Mucosa of descending colon (tissue), 3 donors: ENCODE data around the gene RBBP6. TPM values are rescaled to one million over a fixed set of nuclear protein-coding genes. Genes with fewer than 3 reads are reported as not detected.

Source experiments
- ATAC-seq: fragments of 200-7000 bp; cut with Tn5 transposase; one replicate; pipeline ENCODE4 v1.9.1; 2020; ENCODE audit warnings: mild to moderate bottlenecking, moderate library complexity
- DNase-seq, 3 donors: peaks; one replicate each; pipeline ENCODE4 v3.0.0-alpha.2; 2020
- H3K36me3 ChIP-seq: fragments of 200-600 bp; one replicate; pipeline ENCODE4 v1.8.0; 2021; ENCODE audit warnings: low read depth, mild to moderate bottlenecking
- H3K4me1 ChIP-seq: fragments of 200-600 bp; one replicate; pipeline ENCODE4 v1.8.0; 2021; ENCODE audit warnings: low read depth, mild to moderate bottlenecking
- H3K4me3 ChIP-seq: fragments of 200-600 bp; one replicate; pipeline ENCODE4 v1.8.0; 2021; ENCODE audit warnings: mild to moderate bottlenecking
- H3K9me3 ChIP-seq: fragments of 200-600 bp; one replicate; pipeline ENCODE4 v1.8.0; 2021; ENCODE audit warnings: mild to moderate bottlenecking
- CTCF ChIP-seq: fragments of 200-600 bp; IDR thresholded peaks from one replicate; pipeline ENCODE4 v1.8.0; 2022; ENCODE audit warnings: antibody characterized with exemption, mild to moderate bottlenecking
- intact Hi-C, 2 donors: fragments of 100-400 bp; cut with DNase I in 1 of 2; cut with micrococcal nuclease in 1 of 2; formaldehyde crosslinking; loops; one replicate each; pipeline versions ENCODE4 v1.11.0 to v1.11.1; 2022; cut with DNase I, micrococcal nuclease
- total RNA-seq, 3 donors: library from RNA; stranded (reverse); fragmentation: NEBNext Ultra II Directional in 2 of 3; extraction: Animal tissue kit (Norgen Biotek cat#: 25700) in 2 of 3; gene quantifications; one replicate each; pipeline versions ENCODE4 v1.2.1 to v1.2.4, GENCODE V29; 2021 to 2023
- donor health status: DM: no; HTN: no; CAD: no; lungs with moderate emphysema.
- donor health status: DM: no; HTN: no; CAD: no.
- donor health status: DM: no; HTN: yes; CAD: no.

The RBBP6 gene
- total RNA-seq, 3 donors from 2014 or later: 36.3 to 61.5 (median 37.4) TPM

- Histone ChIP-seq H3K9me3 (no peaks in the 10 kb centered on the region), H3K4me3 (no peak overlapping the region), H3K4me1 (no peaks in the 10 kb centered on the region), H3K36me3 (no peaks in the 10 kb centered on the region)
- ATAC-seq (no peak), DNase-seq (no peak)
- TF ChIP-seq CTCF: no peak
- intact Hi-C loops: no loop called here
Measured at GRCh38 chr16:24535827-24536226, 3.5 kb upstream of the RBBP6 start.

- DNase-seq: no peak
- Histone ChIP-seq H3K4me1 (no peaks in the 10 kb centered on the region), H3K9me3 (no peaks in the 10 kb centered on the region), H3K4me3 (no peak overlapping the region), H3K36me3 (no peaks in the 10 kb centered on the region)
- intact Hi-C loops: no loop called here
- ATAC-seq: no peak
- no peak for TF ChIP-seq CTCF
Measured at GRCh38 chr16:24536671-24537070, 2.7 kb upstream of the RBBP6 start.

GRCh38 chr16:24537474-24538337 lies 1.7 kb upstream of the RBBP6 start:
- Histone ChIP-seq H3K4me1 (no peaks in the 10 kb centered on the region), H3K36me3 (no peaks in the 10 kb centered on the region), H3K9me3 (no peaks in the 10 kb centered on the region), H3K4me3 (no peak overlapping the region)
- no peak for ATAC-seq
- no peak for TF ChIP-seq CTCF
- DNase-seq: no peak
- intact Hi-C loops: no loop called here

- ATAC-seq (peak; percentile 62), DNase-seq (no peak)
- no peak for TF ChIP-seq CTCF
- Histone ChIP-seq H3K4me1 (peaks cover 6% of the 10 kb centered on the region), H3K36me3 (no peaks in the 10 kb centered on the region), H3K4me3 (peak overlapping the region; percentile 95), H3K9me3 (no peaks in the 10 kb centered on the region)
- intact Hi-C loops: no loop called here
Measured at GRCh38 chr16:24538756-24539294, 541 bp upstream of the RBBP6 start.

GRCh38 chr16:24539850-24540601 lies 660 bp downstream of the RBBP6 start:
- peak overlapping the region; percentile 95 for H3K4me3 ChIP-seq
- ATAC-seq (peak; percentile 70), DNase-seq (peak; percentile 63 to 81 (median 80))
- intact Hi-C loops: no loop called here
- H3K9me3 ChIP-seq: no peaks in the 10 kb centered on the region
- no peaks in the 10 kb centered on the region for H3K36me3 ChIP-seq
- no peak for TF ChIP-seq CTCF
- peaks cover 8% of the 10 kb centered on the region for H3K4me1 ChIP-seq
